GM12878 (cell line): ENCODE measurements around the gene TTLL8. TPM values are rescaled to one million over a fixed set of nuclear protein-coding genes. Genes with fewer than 3 reads are reported as not detected.

ENCODE experiments used
- ATAC-seq: fragments of 200-7000 bp; cut with Tn5 transposase; 3 replicates; pipeline ENCODE4 v1.9.1; 2020; ENCODE audit warnings: mild to moderate bottlenecking, moderate library complexity
- BruUV-seq: library from RNA; stranded (reverse); fragments of 400-500 nt; replicated peaks from 2 replicates; lab custom pipeline; 2021; lab: Mats Ljungman, UMichigan
- CTCF ChIA-PET: fragments of 300-600 bp; sonication (Branson Sonifier 250); formaldehyde crosslinking; extraction: SDS; loops from one replicate; lab custom pipeline; 2021; ENCODE audit warnings: inconsistent platforms; lab: Yijun Ruan, JAX
- POLR2A ChIA-PET: fragments of 350-600 bp; formaldehyde crosslinking; extraction: SDS; loops from one replicate; lab custom pipeline; 2021; ENCODE audit warnings: inconsistent platforms; lab: Charles Lee
- RAD21 ChIA-PET: fragments of 300-600 bp; sonication (Branson Sonifier 250); formaldehyde crosslinking; loops from one replicate; lab custom pipeline; 2023; ENCODE audit warnings: antibody characterized with exemption; ENCODE audit not compliant: unreplicated experiment; lab: Charles Lee
- SMC1A ChIA-PET: fragments of 300-600 bp; sonication (Branson Sonifier 250); formaldehyde crosslinking; loops from one replicate; lab custom pipeline; 2023; ENCODE audit not compliant: unreplicated experiment, uncharacterized antibody; lab: Charles Lee
- DNase-seq: peaks from one replicate; pipeline ENCODE4 v3.0.0-alpha.2; 2011; ENCODE audit warnings: low read depth, low spot score
- FAIRE-seq: peaks from 3 replicates; lab custom pipeline; 2011; peaks lifted over from hg19 to GRCh38; lab: Jason Lieb, UNC
- H2AFZ ChIP-seq: 2 replicates; pipeline ENCODE4 v1.6.0; 2011; ENCODE audit warnings: low read depth, low read length, control low read depth; ENCODE audit not compliant: control insufficient read depth
- H3K27ac ChIP-seq: 2 replicates; pipeline ENCODE4 v1.5.1; 2011; ENCODE audit warnings: control low read depth; ENCODE audit not compliant: control insufficient read depth, insufficient read depth
- H3K27me3 ChIP-seq, 2 experiments: replicated peaks in 1 of 2; 2 replicates each; pipeline versions ENCODE4 v1.6.0 to v1.6.1; 2011; ENCODE audit warnings: low read length in 1 of 2; ENCODE audit not compliant: control insufficient read depth in 2 of 2, insufficient read depth in 2 of 2
- H3K36me3 ChIP-seq, 2 experiments: 2 replicates each; pipeline ENCODE4 v1.5.1; 2011; ENCODE audit warnings: low read length in 1 of 2; ENCODE audit not compliant: control insufficient read depth in 2 of 2, insufficient read depth in 2 of 2
- H3K4me1 ChIP-seq: 2 replicates; pipeline ENCODE4 v1.6.1; 2011; ENCODE audit warnings: mild to moderate bottlenecking, low read length, moderate library complexity, mixed read lengths; ENCODE audit not compliant: control insufficient read depth, insufficient read depth
- H3K4me2 ChIP-seq: 2 replicates; pipeline ENCODE4 v1.6.0; 2011; ENCODE audit warnings: control low read depth; ENCODE audit not compliant: control insufficient read depth, insufficient read depth
- H3K4me3 ChIP-seq: fragments of 200-600 bp; sonication (generic); 2 replicates; pipeline ENCODE4 v1.5.1; 2016
- H3K79me2 ChIP-seq: 2 replicates; pipeline ENCODE4 v1.6.0; 2011; ENCODE audit warnings: low read length; ENCODE audit not compliant: control insufficient read depth, insufficient read depth
- H3K9ac ChIP-seq: 2 replicates; pipeline ENCODE4 v1.8.0; 2011; ENCODE audit warnings: low read length, control low read depth, mixed read lengths; ENCODE audit not compliant: control insufficient read depth, insufficient read depth
- H3K9me3 ChIP-seq: replicated peaks from 3 replicates; pipeline ENCODE4 v1.5.1; 2011; ENCODE audit warnings: mild to moderate bottlenecking, low read length; ENCODE audit not compliant: control insufficient read depth, insufficient read depth
- H4K20me1 ChIP-seq: 2 replicates; pipeline ENCODE4 v1.6.0; 2011; ENCODE audit not compliant: control insufficient read depth, insufficient read depth
- ATF2 ChIP-seq: IDR thresholded peaks from 2 replicates; pipeline ENCODE4 v1.6.1; 2012; ENCODE audit warnings: low read length, inconsistent platforms
- CBX5 ChIP-seq: sonication (generic); IDR thresholded peaks from 2 replicates; pipeline ENCODE4 v1.6.1; 2016; ENCODE audit warnings: low read depth, moderate library complexity, mild to moderate bottlenecking, inconsistent platforms
- FOXK2 ChIP-seq: fragments of 450-650 bp; IDR thresholded peaks from 2 replicates; pipeline ENCODE4 v1.6.1; 2017; ENCODE audit warnings: mild to moderate bottlenecking, moderate library complexity
- HDAC6 ChIP-seq: fragments of 200-600 bp; sonication (generic); IDR thresholded peaks from one replicate; pipeline ENCODE4 v1.8.0; 2017; ENCODE audit warnings: antibody characterized with exemption; ENCODE audit not compliant: unreplicated experiment
- IRF4 ChIP-seq: IDR thresholded peaks from 2 replicates; pipeline ENCODE4 v1.6.1; 2011; ENCODE audit warnings: low read depth, low read length
- KAT2A ChIP-seq: conservative IDR thresholded peaks from 2 replicates; pipeline ENCODE4 v1.6.1; 2011; ENCODE audit warnings: low read depth, low read length; ENCODE audit not compliant: control insufficient read depth
- MYC ChIP-seq: IDR thresholded peaks from 2 replicates; pipeline ENCODE4 v1.6.1; 2011; ENCODE audit warnings: mild to moderate bottlenecking, low read length, moderate library complexity, inconsistent platforms; ENCODE audit not compliant: insufficient read depth, insufficient replicate concordance, insufficient read length, severe bottlenecking
- NKRF ChIP-seq: fragments of 450-650 bp; conservative IDR thresholded peaks from 2 replicates; pipeline ENCODE4 v1.6.1; 2017; ENCODE audit warnings: mild to moderate bottlenecking, moderate library complexity
- NR2C1 ChIP-seq: fragments of 450-650 bp; IDR thresholded peaks from 2 replicates; pipeline ENCODE4 v1.6.1; 2017; ENCODE audit warnings: antibody characterized with exemption, mild to moderate bottlenecking, moderate library complexity
- PBX3 ChIP-seq: IDR thresholded peaks from 2 replicates; pipeline ENCODE4 v1.6.1; 2011; ENCODE audit warnings: mild to moderate bottlenecking, low read depth, low read length, moderate library complexity; ENCODE audit not compliant: insufficient replicate concordance
- STAT1 ChIP-seq: fragments of 450-650 bp; conservative IDR thresholded peaks from 2 replicates; pipeline ENCODE4 v1.6.1; 2014; ENCODE audit warnings: antibody characterized with exemption, mild to moderate bottlenecking
- ZNF687 ChIP-seq: fragments of 450-650 bp; IDR thresholded peaks from 2 replicates; pipeline ENCODE4 v1.6.1; 2017; ENCODE audit warnings: mild to moderate bottlenecking, moderate library complexity
- WGBS: methylation state at CpG from one replicate; pipeline ENCODE4 v1.1.6; 2016; ENCODE audit warnings: low lambda C conversion rate; ENCODE audit not compliant: insufficient replicate concordance, insufficient coverage; ENCODE audit errors: missing lambda C conversion rate; 5-methylcytosine and 5-hydroxymethylcytosine counted together
- in situ Hi-C: fragments of 300-500 bp; cut with MboI; formaldehyde crosslinking; loops from 9 replicates; pipeline ENCODE4 v1.14.3; 2018; ENCODE audit warnings: mixed read lengths
- intact Hi-C: fragments of 100-400 bp; cut with micrococcal nuclease; formaldehyde crosslinking; loops from one replicate; pipeline ENCODE4 v1.14.2; 2022; ENCODE audit not compliant: unreplicated experiment
- polyA plus RNA-seq, 11 experiments: library from polyadenylated mRNA; depleted of rRNA in 4 of 11; unstranded in 6 of 11; stranded (reverse) in 5 of 11; fragments of >200 nt; fragmentation: Nextera tagmentation in 4 of 11; fragmentation: Illumina TruSeq in 1 of 11; extraction: Ambion mirVana in 4 of 11; extraction: Trizol in 1 of 11; gene quantifications; 1 replicate in 1 of 11; 2 replicates in 10 of 11; pipeline versions ENCODE4 v1.2.1 to v1.2.3, GENCODE V29; 2011 to 2016; ENCODE audit warnings: inconsistent platforms in 2 of 11, missing spikeins in 2 of 11, low read depth in 1 of 11
- total RNA-seq, 4 experiments: library from RNA; depleted of rRNA in 3 of 4; stranded (reverse); fragments of >200 nt in 3 of 4; fragmentation: Illumina TruSeq in 1 of 4; extraction: Trizol in 1 of 4; gene quantifications; 2 replicates each; pipeline versions ENCODE4 v1.2.1 to v1.2.3, GENCODE V29; 2013 to 2021

TTLL8 gene
- total and polyA plus RNA-seq, 10 of the 15 experiments (the other 5 are each of a cell fraction or from before 2014, with no cell fraction given): not detected

- Histone ChIP-seq H4K20me1 (no peaks in the 10 kb centered on the region), H3K4me2 (peak overlapping the region; percentile 40; the same call in 1 of the 2 replicates), H3K9me3 (no peaks in the 10 kb centered on the region; the same call in 2 of the 3 replicates), H3K9ac (no peak overlapping the region), H3K4me3 (peak overlapping the region; percentile 16; the same call in 1 of the 2 replicates), H3K4me1 (peaks cover 25% of the 10 kb centered on the region), H3K27ac (no peak overlapping the region), H3K36me3 (no peaks in the 10 kb centered on the region), H3K27me3 (no peaks in the 10 kb centered on the region; a peak in 2 of 4 replicates), H2AFZ (no peak overlapping the region), H3K79me2 (no peaks in the 10 kb centered on the region)
- 97% methylated on average over 6 of the region's 6 CpGs for WGBS
- no peak for DNase-seq
- POLR2A ChIA-PET: interaction anchor here (0.6 to 1.4 kb wide), 4 partner anchors 10 to 183 kb away, joined by 3 to 4 read pairs (median 3); no protein-coding TSS in a partner anchor
- intact Hi-C loops (loop anchor here (5.0 kb wide), 1 partner anchor 85 kb away; no protein-coding TSS in a partner anchor), in situ Hi-C loops (no loop called here)
- RAD21 ChIA-PET: interaction anchor here (0.9 to 3.0 kb wide), 4 partner anchors 12 to 87 kb away, joined by 3 to 13 read pairs (median 4); no protein-coding TSS in a partner anchor
- FAIRE-seq: no peak
- CTCF ChIA-PET: interaction anchor here (0.6 to 2.7 kb wide), 7 partner anchors 23 to 92 kb away, joined by 3 to 18 read pairs (median 4); no protein-coding TSS in a partner anchor
- SMC1A ChIA-PET: no interaction called here
- no peak for ATAC-seq
- TF ChIP-seq KAT2A (no peak), NR2C1 (no peak), FOXK2 (no peak), NKRF (no peak), HDAC6 (no peak), MYC (no peak), CBX5 (no peak), ATF2 (no peak), PBX3 (no peak), STAT1 (no peak), ZNF687 (no peak), IRF4 (no peak)
- TF ChIP-seq, all 136 proteins: peak for 0
- no TSS peak for BruUV-seq
Measured at GRCh38 chr22:50017701-50018224, 40.3 kb downstream of the TTLL8 start.
